ENCODE data around the gene POT1. TPM values are rescaled to one million over a fixed set of nuclear protein-coding genes. Genes with fewer than 3 reads are reported as not detected.

POT1 gene
- total and polyA plus RNA-seq, 10 donors, result 9.4 to 37.0 (median 25.4) TPM

DNA sequence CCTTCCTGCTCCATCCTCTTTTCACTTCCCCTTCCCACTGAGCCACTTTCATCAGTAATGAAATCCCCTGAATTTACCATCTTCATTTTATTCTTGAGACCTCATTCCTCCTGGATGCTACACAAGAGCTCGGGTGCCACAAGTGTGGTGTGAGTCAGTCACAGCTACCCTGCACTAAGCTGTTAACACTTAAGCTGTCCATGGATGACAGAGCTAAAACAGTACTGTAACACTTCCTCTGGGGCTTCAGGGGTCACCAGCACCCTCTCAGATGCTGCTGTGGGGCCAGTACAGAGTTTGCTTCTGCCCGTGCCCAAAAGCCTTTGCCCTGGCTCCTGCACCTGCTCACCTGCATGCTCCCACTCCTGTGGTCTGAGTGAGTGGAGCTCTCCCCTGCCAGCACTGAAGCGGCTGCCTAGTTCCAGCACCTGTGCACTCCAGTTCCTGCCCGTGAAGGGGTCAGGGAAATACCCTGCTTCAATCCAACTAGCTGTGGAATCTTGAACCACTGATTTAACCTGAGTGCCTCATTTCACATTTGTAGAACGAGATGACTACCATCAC, 71.9 kb downstream of the POT1 start:
- TF ChIP-seq POLR2A (IDR thresholded peaks at IDR 0.05), result no peak
- TF ChIP-seq, protein P1, sequence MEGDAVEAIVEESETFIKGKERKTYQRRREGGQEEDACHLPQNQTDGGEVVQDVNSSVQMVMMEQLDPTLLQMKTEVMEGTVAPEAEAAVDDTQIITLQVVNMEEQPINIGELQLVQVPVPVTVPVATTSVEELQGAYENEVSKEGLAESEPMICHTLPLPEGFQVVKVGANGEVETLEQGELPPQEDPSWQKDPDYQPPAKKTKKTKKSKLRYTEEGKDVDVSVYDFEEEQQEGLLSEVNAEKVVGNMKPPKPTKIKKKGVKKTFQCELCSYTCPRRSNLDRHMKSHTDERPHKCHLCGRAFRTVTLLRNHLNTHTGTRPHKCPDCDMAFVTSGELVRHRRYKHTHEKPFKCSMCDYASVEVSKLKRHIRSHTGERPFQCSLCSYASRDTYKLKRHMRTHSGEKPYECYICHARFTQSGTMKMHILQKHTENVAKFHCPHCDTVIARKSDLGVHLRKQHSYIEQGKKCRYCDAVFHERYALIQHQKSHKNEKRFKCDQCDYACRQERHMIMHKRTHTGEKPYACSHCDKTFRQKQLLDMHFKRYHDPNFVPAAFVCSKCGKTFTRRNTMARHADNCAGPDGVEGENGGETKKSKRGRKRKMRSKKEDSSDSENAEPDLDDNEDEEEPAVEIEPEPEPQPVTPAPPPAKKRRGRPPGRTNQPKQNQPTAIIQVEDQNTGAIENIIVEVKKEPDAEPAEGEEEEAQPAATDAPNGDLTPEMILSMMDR (IDR thresholded peaks at IDR 0.05 in 8 of 11, conservative IDR thresholded peaks at IDR 0.05 in 3 of 11), result no peak
- TF ChIP-seq POLR2AphosphoS5 (IDR thresholded peaks at IDR 0.05), result no peak
- Histone ChIP-seq H3K27me3 (replicated peaks in 1 of 7) (no peaks in the 10 kb centered on the region), H3K36me3 (peaks cover 0 to 60% (median 5%) of the 10 kb centered on the region in 6 donors), H3K4me1 (no peaks in the 10 kb centered on the region), H3K27ac (no peak overlapping the region), H3K9me3 (no peaks in the 10 kb centered on the region), H3K4me3 (no peak overlapping the region)
- no peak for DNase-seq
- WGBS, 5 donors, result 77 to 99% (median 93%) methylated on average over 5 of the region's 5 CpGs
- intact Hi-C loops (cut with DNase I; ENCODE audit: low total_unique reads), result no loop called here

DNA sequence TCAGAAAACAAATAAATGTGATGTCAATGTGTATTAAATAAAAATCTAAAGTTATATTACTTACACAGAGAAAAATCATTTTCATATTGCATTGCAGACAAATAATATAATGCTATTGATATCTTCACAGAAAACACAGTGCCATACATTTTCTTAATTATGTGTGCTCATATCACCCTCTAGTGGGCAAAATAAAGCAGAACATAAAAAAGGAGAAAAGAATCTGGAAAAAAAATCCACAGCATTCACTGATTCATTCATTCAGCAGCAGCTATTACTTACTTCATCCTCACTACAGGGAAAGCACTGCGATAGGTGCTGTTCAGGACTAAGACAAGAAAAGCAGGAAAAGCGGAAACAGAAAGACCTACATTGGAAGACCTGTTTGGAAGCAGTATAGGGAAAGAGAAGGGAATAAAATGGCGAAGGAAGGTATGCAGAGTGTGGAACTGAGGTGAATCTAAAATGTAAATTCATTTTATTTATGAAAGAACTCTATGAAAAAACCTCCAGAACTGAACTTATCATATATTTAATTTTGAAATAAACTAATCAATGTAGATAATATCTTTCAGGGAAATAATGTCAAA, 73.2 kb downstream of the POT1 start:
- intact Hi-C loops (cut with DNase I; ENCODE audit: low total_unique reads), result no loop called here
- no peaks in the 10 kb centered on the region for H3K9me3 ChIP-seq
- H3K27ac ChIP-seq, result no peak overlapping the region
- no peak for DNase-seq
- WGBS, 5 donors, result 89 to 98% (median 93%) methylated on average over 3 of the region's 3 CpGs
- TF ChIP-seq POLR2AphosphoS5 (IDR thresholded peaks at IDR 0.05), result no peak
- TF ChIP-seq, protein P1 (IDR thresholded peaks at IDR 0.05 in 8 of 11, conservative IDR thresholded peaks at IDR 0.05 in 3 of 11), result peak in 9 of 11 experiments; percentile 19 to 58 (median 44)
- peaks cover 0 to 58% (median 3%) of the 10 kb centered on the region in 6 donors for H3K36me3 ChIP-seq
- H3K4me3 ChIP-seq, result no peak overlapping the region
- no peaks in the 10 kb centered on the region for H3K27me3 ChIP-seq (replicated peaks in 1 of 7)
- no peaks in the 10 kb centered on the region for H3K4me1 ChIP-seq

DNA sequence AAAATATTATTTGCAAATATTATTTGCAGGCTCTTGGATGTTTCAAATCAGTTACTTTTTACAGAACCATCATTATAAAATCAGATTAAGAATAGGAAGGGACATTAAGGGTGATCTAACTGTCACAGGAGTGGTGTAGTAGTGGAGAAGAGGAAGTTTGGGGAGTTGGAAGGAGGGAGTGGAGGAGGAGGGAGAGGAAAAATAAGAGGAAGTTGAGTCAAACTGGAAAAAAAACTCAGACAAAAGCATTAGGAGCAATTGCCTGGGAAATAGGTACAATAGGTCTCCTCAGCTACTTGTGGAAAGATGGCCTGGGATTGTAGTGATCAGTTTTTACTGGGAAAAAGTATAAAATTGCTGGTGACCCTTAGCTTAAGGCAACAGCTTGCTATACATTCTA, 86.3 kb downstream of the POT1 start:
- H3K36me3 ChIP-seq, result peaks cover 0 to 53% (median 14%) of the 10 kb centered on the region in 6 donors
- H3K4me3 ChIP-seq, result no peak overlapping the region
- no peaks in the 10 kb centered on the region for H3K9me3 ChIP-seq
- TF ChIP-seq POLR2A (IDR thresholded peaks at IDR 0.05) (no peak), POLR2AphosphoS5 (IDR thresholded peaks at IDR 0.05) (no peak)
- TF ChIP-seq, protein P1 (IDR thresholded peaks at IDR 0.05 in 8 of 11, conservative IDR thresholded peaks at IDR 0.05 in 3 of 11), result no peak
- H3K27me3 ChIP-seq (replicated peaks in 1 of 7), result no peaks in the 10 kb centered on the region
- no peaks in the 10 kb centered on the region for H3K4me1 ChIP-seq
- no peak for DNase-seq
- intact Hi-C loops (cut with DNase I; ENCODE audit: low total_unique reads), result no loop called here
- no peak overlapping the region for H3K27ac ChIP-seq

DNA sequence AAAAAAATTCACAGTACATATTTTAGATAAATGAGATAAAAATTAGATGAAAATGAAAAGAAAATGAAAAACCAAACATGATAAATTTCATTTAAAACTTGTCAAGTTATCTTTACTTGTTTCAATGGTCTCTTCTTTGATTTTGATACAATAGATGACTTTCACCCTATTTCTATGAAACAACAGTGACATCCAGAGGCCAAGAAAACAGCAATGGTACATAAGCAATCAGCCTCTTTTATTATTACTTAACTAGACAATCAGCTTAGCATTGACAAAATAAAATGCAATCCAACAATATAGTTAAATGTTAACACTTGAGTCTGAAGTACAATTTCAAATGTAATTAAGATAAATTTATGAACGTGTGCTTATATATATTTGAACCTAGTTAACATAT, 89.2 kb downstream of the POT1 start:
- Histone ChIP-seq H3K36me3 (peaks cover 0 to 42% (median 7%) of the 10 kb centered on the region in 6 donors), H3K27me3 (replicated peaks in 1 of 7) (no peaks in the 10 kb centered on the region), H3K4me3 (no peak overlapping the region), H3K27ac (no peak overlapping the region), H3K9me3 (no peaks in the 10 kb centered on the region), H3K4me1 (no peaks in the 10 kb centered on the region)
- no peak for DNase-seq
- TF ChIP-seq POLR2AphosphoS5 (IDR thresholded peaks at IDR 0.05), result no peak
- TF ChIP-seq POLR2A (IDR thresholded peaks at IDR 0.05), result no peak
- TF ChIP-seq, protein P1 (IDR thresholded peaks at IDR 0.05 in 8 of 11, conservative IDR thresholded peaks at IDR 0.05 in 3 of 11), result no peak
- intact Hi-C loops (cut with DNase I; ENCODE audit: low total_unique reads), result no loop called here
- WGBS, 5 donors, result 81 to 91% (median 85%) methylated on average over 1 of the region's 1 CpG

All from spleen (tissue), 11 donors.